Lung (tissue), 12 donors: Measurements from ENCODE around the gene TSKU. TPM values are rescaled to one million over a fixed set of nuclear protein-coding genes. Genes with fewer than 3 reads are reported as not detected.

Experiments used
- ATAC-seq: fragments of 200-7000 bp; cut with Tn5 transposase; one replicate; pipeline ENCODE4 v1.9.1; 2020; ENCODE audit warnings: moderate number of reproducible peaks; ENCODE audit not compliant: insufficient read depth, low FRiP score
- DNase-seq, 3 donors: peaks; one replicate each; pipeline ENCODE4 v3.0.0-alpha.2; 2013 to 2017
- H3K27ac ChIP-seq, 2 donors: one replicate each; pipeline ENCODE4 v1.5.1; 2013; ENCODE audit warnings: mild to moderate bottlenecking in 2 of 2, moderate library complexity in 2 of 2, control low read depth in 1 of 2, inconsistent platforms in 1 of 2, low read depth in 1 of 2, low read length in 1 of 2
- H3K27me3 ChIP-seq, 3 donors: one replicate each; pipeline ENCODE4 v1.5.1; 2013; ENCODE audit warnings: low read length in 2 of 3; ENCODE audit not compliant: control insufficient read depth in 3 of 3, insufficient read depth in 3 of 3
- H3K36me3 ChIP-seq, 4 donors: one replicate each; pipeline ENCODE4 v1.5.1; 2013; ENCODE audit warnings: low read length in 4 of 4, mild to moderate bottlenecking in 1 of 4, moderate library complexity in 1 of 4; ENCODE audit not compliant: control insufficient read depth in 4 of 4, insufficient read depth in 4 of 4
- H3K4me1 ChIP-seq, 5 donors: one replicate each; pipeline ENCODE4 v1.5.1; 2013; ENCODE audit warnings: low read length in 5 of 5, mild to moderate bottlenecking in 2 of 5, moderate library complexity in 1 of 5; ENCODE audit not compliant: control insufficient read depth in 5 of 5, insufficient read depth in 5 of 5
- H3K4me3 ChIP-seq: one replicate; pipeline ENCODE4 v1.5.1; 2013; ENCODE audit warnings: mild to moderate bottlenecking, control low read depth, moderate library complexity
- H3K9ac ChIP-seq, 2 donors: one replicate each; pipeline ENCODE4 v1.5.1; 2013; ENCODE audit warnings: low read length in 2 of 2, control low read depth in 1 of 2; ENCODE audit not compliant: insufficient read depth in 1 of 2
- H3K9me3 ChIP-seq, 4 donors: one replicate each; pipeline ENCODE4 v1.5.1; 2013; ENCODE audit warnings: low read length in 3 of 4, mild to moderate bottlenecking in 1 of 4, moderate library complexity in 1 of 4; ENCODE audit not compliant: control insufficient read depth in 4 of 4, insufficient read depth in 3 of 4
- CTCF ChIP-seq: IDR thresholded peaks from 2 replicates; pipeline ENCODE4 v1.5.1; 2012; ENCODE audit warnings: mild to moderate bottlenecking; ENCODE audit errors: control extremely low read depth, extremely low read depth
- WGBS, 2 donors: extraction: QIAGEN DNeasy Blood & Tissue Kit; methylation state at CpG; one replicate each; pipeline ENCODE4 v1.1.7; 2013; 5-methylcytosine and 5-hydroxymethylcytosine counted together
- polyA plus RNA-seq, 2 donors: library from polyadenylated mRNA; stranded (reverse); fragments of 200-250 nt; gene quantifications; one replicate each; pipeline ENCODE4 v1.2.1, GENCODE V29; 2013
- total RNA-seq, 2 donors: library from RNA; depleted of rRNA in 1 of 2; stranded (reverse); fragments of >200 nt in 1 of 2; gene quantifications; one replicate each; pipeline ENCODE4 v1.2.1, GENCODE V29; 2014 to 2021
- donor health status: control.
- donor health status: control.
- donor health status: Bipolar disorder and iron deficiency.
- donor health status: healthy.
- donor health status: DM: yes; HTN: yes; CAD: no.

Gene TSKU
- total and polyA plus RNA-seq, 4 donors = 3.7 to 18.6 (median 11.6) TPM

GRCh38 chr11:76738618-76739240 is 44.4 kb upstream of the TSKU start:
- TF ChIP-seq CTCF = no peak
- Histone ChIP-seq H3K9me3 (no peaks in the 10 kb centered on the region), H3K27me3 (no peaks in the 10 kb centered on the region), H3K27ac (no peak overlapping the region), H3K36me3 (no peaks in the 10 kb centered on the region), H3K9ac (no peak overlapping the region), H3K4me1 (peaks cover 0 to 6% (median 5%) of the 10 kb centered on the region in 5 donors), H3K4me3 (no peak overlapping the region)
- DNase-seq = peak in 2 of 3 donors; percentile 26 to 38
- ATAC-seq = no peak
- 69 to 79% methylated on average over 8 of the region's 8 CpGs for WGBS, 2 donors

GRCh38 chr11:76739798-76740197 is 43.4 kb upstream of the TSKU start:
- 68 to 80% methylated on average over 6 of the region's 6 CpGs for WGBS, 2 donors
- H3K27me3 ChIP-seq = no peaks in the 10 kb centered on the region
- peaks cover 0 to 6% (median 2%) of the 10 kb centered on the region in 5 donors for H3K4me1 ChIP-seq
- DNase-seq (no peak), ATAC-seq (no peak)
- no peak for TF ChIP-seq CTCF
- no peak overlapping the region for H3K4me3 ChIP-seq
- H3K27ac ChIP-seq = no peak overlapping the region
- no peaks in the 10 kb centered on the region for H3K36me3 ChIP-seq
- H3K9me3 ChIP-seq = no peaks in the 10 kb centered on the region
- no peak overlapping the region for H3K9ac ChIP-seq

- H3K27me3 ChIP-seq = no peaks in the 10 kb centered on the region
- no peak overlapping the region for H3K27ac ChIP-seq
- DNase-seq (no peak), ATAC-seq (no peak)
- no peaks in the 10 kb centered on the region for H3K9me3 ChIP-seq
- H3K4me1 ChIP-seq = peaks cover 0 to 8% (median 0%) of the 10 kb centered on the region in 5 donors
- H3K9ac ChIP-seq = no peak overlapping the region
- H3K36me3 ChIP-seq = no peaks in the 10 kb centered on the region
- H3K4me3 ChIP-seq = no peak overlapping the region
- WGBS, 2 donors = 58% methylated on average over 5 of the region's 5 CpGs
- TF ChIP-seq CTCF = no peak
These were observed 42.4 kb upstream of the TSKU start for GRCh38 chr11:76740772-76741171.

DNA sequence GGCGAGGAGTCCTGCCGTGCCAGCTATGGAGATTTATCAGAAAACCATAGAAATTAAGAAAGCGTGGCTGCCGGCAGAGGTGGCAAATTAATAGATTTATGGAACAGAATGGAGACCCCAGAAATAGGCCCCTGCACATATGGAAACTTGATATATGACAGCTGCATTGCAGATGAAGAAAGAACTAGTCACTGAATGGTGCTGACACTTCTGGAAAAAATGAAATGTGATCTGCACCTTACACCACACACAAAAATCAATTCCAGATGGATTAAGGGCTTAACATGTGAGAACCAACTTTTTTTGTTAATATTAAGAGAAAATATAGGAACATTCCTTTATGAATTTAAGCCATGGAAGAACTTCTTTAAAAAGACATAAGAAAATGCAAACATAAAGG is 40.3 kb upstream of the TSKU start:
- no peak overlapping the region for H3K4me3 ChIP-seq

More for the DNA sequence above, 40.3 kb upstream of the TSKU start:
- no peaks in the 10 kb centered on the region for H3K36me3 ChIP-seq
- no peak for DNase-seq
- 73 to 95% methylated on average over 4 of the region's 4 CpGs for WGBS, 2 donors
- ATAC-seq = no peak
- H3K9me3 ChIP-seq = no peaks in the 10 kb centered on the region
- H3K27me3 ChIP-seq = no peaks in the 10 kb centered on the region
- no peak overlapping the region for H3K9ac ChIP-seq
- H3K27ac ChIP-seq = no peak overlapping the region
- peaks cover 0 to 8% (median 0%) of the 10 kb centered on the region in 5 donors for H3K4me1 ChIP-seq
- TF ChIP-seq CTCF = no peak
